Stimulated activated naive CD8-positive, alpha-beta T cell treated with anti-CD3 and anti-CD28 coated beads, Interleukin-15, Interleukin-2, amounts not matched to agents 100 ng/mL and 50 ng/mL, for 24 hours (primary cell): ENCODE results near the gene CARD9.

Experiments
- H3K27ac Mint-ChIP-seq: one replicate; pipeline ENCODE4 v1.8.0; 2021; ENCODE audit warnings: mild to moderate bottlenecking, mixed read lengths
- H3K27me3 Mint-ChIP-seq: one replicate; pipeline ENCODE4 v1.8.0; 2021; ENCODE audit warnings: mixed read lengths
- H3K36me3 Mint-ChIP-seq: one replicate; pipeline ENCODE4 v1.8.0; 2021; ENCODE audit warnings: low read depth, mixed read lengths
- H3K4me1 Mint-ChIP-seq: one replicate; pipeline ENCODE4 v1.8.0; 2021; ENCODE audit warnings: low read depth, mixed read lengths
- H3K4me3 Mint-ChIP-seq: one replicate; pipeline ENCODE4 v1.8.0; 2021; ENCODE audit warnings: mild to moderate bottlenecking, mixed read lengths
- H3K9me3 Mint-ChIP-seq: one replicate; pipeline ENCODE4 v1.8.0; 2021; ENCODE audit warnings: mixed read lengths

The CARD9 gene

DNA sequence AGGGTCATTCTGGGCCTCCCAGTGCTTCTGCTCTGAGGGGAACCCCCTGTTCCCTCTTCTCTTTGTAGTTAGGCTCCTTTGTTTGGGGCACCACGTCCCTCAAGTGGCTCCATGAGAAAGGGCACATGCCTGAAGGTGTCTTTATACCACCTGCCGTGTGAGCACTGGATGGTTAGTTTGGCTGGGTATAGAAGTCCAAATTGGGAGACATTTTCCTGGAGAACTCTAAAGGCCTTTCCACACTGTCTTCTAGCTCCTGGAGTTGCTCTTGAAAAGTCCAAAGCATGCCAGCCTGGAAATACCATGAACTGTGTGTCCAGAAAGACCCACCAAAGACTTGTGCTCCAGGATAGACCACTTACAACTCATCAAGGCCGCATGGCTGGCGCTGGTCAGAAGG, 58.5 kb downstream of the CARD9 start:
- H3K4me3 Mint-ChIP-seq: no peak overlapping the region
- peaks cover 4% of the 10 kb centered on the region for H3K27me3 Mint-ChIP-seq
- peaks cover 11% of the 10 kb centered on the region for H3K9me3 Mint-ChIP-seq
- peak overlapping the region; percentile 49 for H3K27ac Mint-ChIP-seq
- H3K36me3 Mint-ChIP-seq: peaks cover 5% of the 10 kb centered on the region
- peaks cover 8% of the 10 kb centered on the region for H3K4me1 Mint-ChIP-seq

DNA sequence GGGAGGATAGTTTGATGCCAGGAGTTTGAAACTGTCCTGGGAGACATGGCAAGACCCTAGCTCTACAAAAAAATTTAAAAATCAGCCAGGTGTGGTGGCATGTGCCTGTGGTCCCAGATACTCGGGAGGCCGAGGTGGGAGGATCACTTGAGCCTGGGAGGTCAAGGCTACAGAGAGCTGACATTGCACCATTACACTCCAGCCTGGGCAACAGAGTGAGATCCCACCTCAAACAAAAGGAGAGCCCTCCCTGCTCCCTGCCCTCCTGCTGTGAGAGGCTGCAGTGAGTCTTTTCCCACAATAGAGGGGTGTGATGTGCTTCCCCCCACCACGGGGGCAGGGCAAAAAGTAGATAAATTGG, 59.4 kb downstream of the CARD9 start:
- Mint-ChIP-seq H3K36me3 (peaks cover 5% of the 10 kb centered on the region), H3K4me3 (no peak overlapping the region), H3K27me3 (peaks cover 4% of the 10 kb centered on the region), H3K27ac (no peak overlapping the region), H3K9me3 (peaks cover 11% of the 10 kb centered on the region), H3K4me1 (peaks cover 8% of the 10 kb centered on the region)
